Measurements from ENCODE around the gene COQ2. TPM values are rescaled to one million over a fixed set of nuclear protein-coding genes. Genes with fewer than 3 reads are reported as not detected.
"Not testable (repeated sequence)": the region's sequence is repeated elsewhere in the genome, so short reads cannot be mapped to it uniquely, and the experiment has no call there.

Gene COQ2
- polyA plus RNA-seq, 1 of the 3 experiments (the other 2 are of a cell fraction), result 14.8 TPM

DNA sequence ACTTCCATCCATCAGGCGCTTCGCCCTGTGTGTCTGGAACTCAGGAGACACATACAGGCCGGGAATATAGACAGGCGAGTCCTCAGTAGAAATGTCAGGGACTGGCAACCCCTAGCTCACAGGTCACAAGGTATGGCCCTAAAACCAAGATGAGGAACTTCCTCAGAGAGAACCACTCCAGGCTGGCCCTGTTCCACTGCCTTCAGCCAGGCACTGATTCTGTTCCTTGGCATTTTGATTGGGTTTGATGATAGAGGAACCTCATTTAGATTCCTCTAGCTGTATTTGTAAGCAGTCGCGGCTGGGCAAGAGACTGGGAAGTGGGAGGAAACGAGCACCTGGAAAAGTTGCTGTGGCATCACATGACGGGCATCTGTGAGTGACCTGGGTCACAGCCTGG is 41.9 kb upstream of the COQ2 start:
- no peak for DNase-seq
- no peaks in the 10 kb centered on the region for H4K20me1 ChIP-seq (ENCODE audit: insufficient read depth)
- POLR2A ChIA-PET, result no interaction called here
- H3K9ac ChIP-seq, result no peak overlapping the region
- TF ChIP-seq GATA2 (CRISPR knock-in tag; IDR thresholded peaks at IDR 0.05) (no peak), POLR2AphosphoS5 (IDR thresholded peaks at IDR 0.05; ENCODE audit: low read depth, low read length) (no peak), FOSL2 (IDR thresholded peaks at IDR 0.05; ENCODE audit: borderline replicate concordance, low read depth) (no peak), TEAD4 (IDR thresholded peaks at IDR 0.05; ENCODE audit: borderline replicate concordance, insufficient read depth) (no peak), RXRA (IDR thresholded peaks at IDR 0.05; ENCODE audit: borderline replicate concordance, low read depth) (no peak), EP300 (IDR thresholded peaks at IDR 0.05; ENCODE audit: borderline replicate concordance in 1 of 2, low read depth in 1 of 2, low read length in 1 of 2) (no peak), YY1 (IDR thresholded peaks at IDR 0.05; ENCODE audit: low read depth) (no peak), GABPA (IDR thresholded peaks at IDR 0.05; ENCODE audit: low read depth) (no peak), NFIC (IDR thresholded peaks at IDR 0.05; ENCODE audit: borderline replicate concordance) (no peak), FOXJ3 (CRISPR knock-in tag; IDR thresholded peaks at IDR 0.05) (no peak), RAD21 (IDR thresholded peaks at IDR 0.05; ENCODE audit: low read length) (no peak), ELF1 (IDR thresholded peaks at IDR 0.05) (no peak), RCOR1 (IDR thresholded peaks at IDR 0.05; ENCODE audit: low read length) (no peak)
- TF ChIP-seq, protein P1, sequence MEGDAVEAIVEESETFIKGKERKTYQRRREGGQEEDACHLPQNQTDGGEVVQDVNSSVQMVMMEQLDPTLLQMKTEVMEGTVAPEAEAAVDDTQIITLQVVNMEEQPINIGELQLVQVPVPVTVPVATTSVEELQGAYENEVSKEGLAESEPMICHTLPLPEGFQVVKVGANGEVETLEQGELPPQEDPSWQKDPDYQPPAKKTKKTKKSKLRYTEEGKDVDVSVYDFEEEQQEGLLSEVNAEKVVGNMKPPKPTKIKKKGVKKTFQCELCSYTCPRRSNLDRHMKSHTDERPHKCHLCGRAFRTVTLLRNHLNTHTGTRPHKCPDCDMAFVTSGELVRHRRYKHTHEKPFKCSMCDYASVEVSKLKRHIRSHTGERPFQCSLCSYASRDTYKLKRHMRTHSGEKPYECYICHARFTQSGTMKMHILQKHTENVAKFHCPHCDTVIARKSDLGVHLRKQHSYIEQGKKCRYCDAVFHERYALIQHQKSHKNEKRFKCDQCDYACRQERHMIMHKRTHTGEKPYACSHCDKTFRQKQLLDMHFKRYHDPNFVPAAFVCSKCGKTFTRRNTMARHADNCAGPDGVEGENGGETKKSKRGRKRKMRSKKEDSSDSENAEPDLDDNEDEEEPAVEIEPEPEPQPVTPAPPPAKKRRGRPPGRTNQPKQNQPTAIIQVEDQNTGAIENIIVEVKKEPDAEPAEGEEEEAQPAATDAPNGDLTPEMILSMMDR (IDR thresholded peaks at IDR 0.05), result no peak
- TF ChIP-seq, protein P2, sequence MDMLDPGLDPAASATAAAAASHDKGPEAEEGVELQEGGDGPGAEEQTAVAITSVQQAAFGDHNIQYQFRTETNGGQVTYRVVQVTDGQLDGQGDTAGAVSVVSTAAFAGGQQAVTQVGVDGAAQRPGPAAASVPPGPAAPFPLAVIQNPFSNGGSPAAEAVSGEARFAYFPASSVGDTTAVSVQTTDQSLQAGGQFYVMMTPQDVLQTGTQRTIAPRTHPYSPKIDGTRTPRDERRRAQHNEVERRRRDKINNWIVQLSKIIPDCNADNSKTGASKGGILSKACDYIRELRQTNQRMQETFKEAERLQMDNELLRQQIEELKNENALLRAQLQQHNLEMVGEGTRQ (IDR thresholded peaks at IDR 0.05; ENCODE audit: borderline replicate concordance, low read depth, low read length), result no peak
- TF ChIP-seq, protein P3, sequence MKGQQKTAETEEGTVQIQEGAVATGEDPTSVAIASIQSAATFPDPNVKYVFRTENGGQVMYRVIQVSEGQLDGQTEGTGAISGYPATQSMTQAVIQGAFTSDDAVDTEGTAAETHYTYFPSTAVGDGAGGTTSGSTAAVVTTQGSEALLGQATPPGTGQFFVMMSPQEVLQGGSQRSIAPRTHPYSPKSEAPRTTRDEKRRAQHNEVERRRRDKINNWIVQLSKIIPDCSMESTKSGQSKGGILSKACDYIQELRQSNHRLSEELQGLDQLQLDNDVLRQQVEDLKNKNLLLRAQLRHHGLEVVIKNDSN (IDR thresholded peaks at IDR 0.05; ENCODE audit: borderline replicate concordance, low read depth), result no peak
- TF ChIP-seq, protein P4, sequence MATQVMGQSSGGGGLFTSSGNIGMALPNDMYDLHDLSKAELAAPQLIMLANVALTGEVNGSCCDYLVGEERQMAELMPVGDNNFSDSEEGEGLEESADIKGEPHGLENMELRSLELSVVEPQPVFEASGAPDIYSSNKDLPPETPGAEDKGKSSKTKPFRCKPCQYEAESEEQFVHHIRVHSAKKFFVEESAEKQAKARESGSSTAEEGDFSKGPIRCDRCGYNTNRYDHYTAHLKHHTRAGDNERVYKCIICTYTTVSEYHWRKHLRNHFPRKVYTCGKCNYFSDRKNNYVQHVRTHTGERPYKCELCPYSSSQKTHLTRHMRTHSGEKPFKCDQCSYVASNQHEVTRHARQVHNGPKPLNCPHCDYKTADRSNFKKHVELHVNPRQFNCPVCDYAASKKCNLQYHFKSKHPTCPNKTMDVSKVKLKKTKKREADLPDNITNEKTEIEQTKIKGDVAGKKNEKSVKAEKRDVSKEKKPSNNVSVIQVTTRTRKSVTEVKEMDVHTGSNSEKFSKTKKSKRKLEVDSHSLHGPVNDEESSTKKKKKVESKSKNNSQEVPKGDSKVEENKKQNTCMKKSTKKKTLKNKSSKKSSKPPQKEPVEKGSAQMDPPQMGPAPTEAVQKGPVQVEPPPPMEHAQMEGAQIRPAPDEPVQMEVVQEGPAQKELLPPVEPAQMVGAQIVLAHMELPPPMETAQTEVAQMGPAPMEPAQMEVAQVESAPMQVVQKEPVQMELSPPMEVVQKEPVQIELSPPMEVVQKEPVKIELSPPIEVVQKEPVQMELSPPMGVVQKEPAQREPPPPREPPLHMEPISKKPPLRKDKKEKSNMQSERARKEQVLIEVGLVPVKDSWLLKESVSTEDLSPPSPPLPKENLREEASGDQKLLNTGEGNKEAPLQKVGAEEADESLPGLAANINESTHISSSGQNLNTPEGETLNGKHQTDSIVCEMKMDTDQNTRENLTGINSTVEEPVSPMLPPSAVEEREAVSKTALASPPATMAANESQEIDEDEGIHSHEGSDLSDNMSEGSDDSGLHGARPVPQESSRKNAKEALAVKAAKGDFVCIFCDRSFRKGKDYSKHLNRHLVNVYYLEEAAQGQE (IDR thresholded peaks at IDR 0.05; ENCODE audit: low read depth, low read length), result no peak
- no peak overlapping the region for H3K27ac ChIP-seq (ENCODE audit: low read depth in 2 of 2, low read length in 1 of 2)
- H3K27me3 ChIP-seq (ENCODE audit: insufficient read depth), result peaks cover 4% of the 10 kb centered on the region; the same call in 1 of the 2 replicates
- no peak overlapping the region for H3K4me2 ChIP-seq
- no peaks in the 10 kb centered on the region for H3K9me3 ChIP-seq
- H3F3A ChIP-seq (replicated peaks; ENCODE audit: insufficient read depth), result no peaks in the 10 kb centered on the region
- 42% methylated on average over 8 of the region's 8 CpGs for WGBS (ENCODE audit: low lambda C conversion rate)
- no peaks in the 10 kb centered on the region for H3K79me2 ChIP-seq (ENCODE audit: insufficient read depth)
- no peaks in the 10 kb centered on the region for H3K4me1 ChIP-seq (ENCODE audit: control insufficient read depth in 1 of 2, insufficient read depth in 2 of 2, low read depth in 1 of 2, low read length in 1 of 2)
- no peak overlapping the region for H2AFZ ChIP-seq (ENCODE audit: low read depth)
- CTCF ChIA-PET, result interaction anchor here (0.7 to 1.6 kb wide), 2 partner anchors 44 to 313 kb away, joined by 3 read pairs; no protein-coding TSS in a partner anchor
- H3K36me3 ChIP-seq (replicated peaks in 1 of 2; ENCODE audit: control insufficient read depth in 1 of 2, insufficient read depth in 2 of 2, low read length in 1 of 2), result no peaks in the 10 kb centered on the region
- no peak overlapping the region for H3K4me3 ChIP-seq (ENCODE audit: low read depth in 2 of 2, low read length in 1 of 2)
- H3K9me2 ChIP-seq, result no peaks in the 10 kb centered on the region

DNA sequence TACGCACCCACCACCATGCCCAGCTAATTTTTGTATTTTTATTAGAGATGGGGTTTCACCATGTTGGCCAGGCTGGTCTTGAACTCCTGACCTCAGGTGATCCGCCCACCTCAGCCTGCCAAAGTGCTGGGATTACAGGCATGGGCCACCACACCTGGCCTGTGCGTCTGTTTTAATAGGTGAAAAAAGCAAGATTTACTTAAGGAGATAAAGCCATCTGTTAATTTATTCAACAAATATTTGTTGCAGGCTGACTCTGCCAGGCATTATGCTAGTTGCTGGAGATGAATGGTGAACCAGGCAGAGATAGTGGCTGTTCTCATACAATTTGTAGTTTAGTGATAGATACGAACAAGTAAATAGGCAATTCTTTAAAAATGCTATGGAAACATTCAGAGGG is 40.7 kb upstream of the COQ2 start:
- CTCF ChIA-PET, result interaction anchor here (1.6 kb wide), 1 partner anchor 43 kb away, joined by 3 read pairs; no protein-coding TSS in a partner anchor
- not testable (repeated sequence) for H2AFZ ChIP-seq (ENCODE audit: low read depth)

More for the DNA sequence above, 40.7 kb upstream of the COQ2 start:
- H3F3A ChIP-seq (replicated peaks; ENCODE audit: insufficient read depth); H3K9me3 ChIP-seq; H3K27ac ChIP-seq (ENCODE audit: low read depth in 2 of 2, low read length in 1 of 2); H3K9me2 ChIP-seq; H3K4me2 ChIP-seq; H3K27me3 ChIP-seq (ENCODE audit: insufficient read depth); H3K79me2 ChIP-seq (ENCODE audit: insufficient read depth); H3K9ac ChIP-seq; H4K20me1 ChIP-seq (ENCODE audit: insufficient read depth); H3K4me1 ChIP-seq (ENCODE audit: control insufficient read depth in 1 of 2, insufficient read depth in 2 of 2, low read depth in 1 of 2, low read length in 1 of 2); H3K4me3 ChIP-seq (ENCODE audit: low read depth in 2 of 2, low read length in 1 of 2); H3K36me3 ChIP-seq (replicated peaks in 1 of 2; ENCODE audit: control insufficient read depth in 1 of 2, insufficient read depth in 2 of 2, low read length in 1 of 2); DNase-seq: not testable (repeated sequence)
- POLR2A ChIA-PET, result interaction anchor here (0.9 kb wide), 1 partner anchor 183 kb away, joined by 4 read pairs; no protein-coding TSS in a partner anchor
- WGBS (ENCODE audit: low lambda C conversion rate), result 34% methylated on average over 4 of the region's 4 CpGs

All from SK-N-SH (cell line).